OCI-LY3 (cell line): ENCODE data around the gene GEMIN2.

ENCODE experiments used
- EZH2phosphoT487 ChIP-seq: fragments of 200-600 bp; shearing (Covaris generic); IDR thresholded peaks from 2 replicates; pipeline ENCODE4 v1.6.1; 2018; ENCODE audit warnings: antibody characterized with exemption, mixed run types, low read depth
- TF ChIP-seq, protein P1 (sequence below): fragments of 200-600, 300-600 bp; sonication (generic); IDR thresholded peaks from 2 replicates; pipeline ENCODE4 v1.5.1; 2014; ENCODE audit warnings: antibody characterized with exemption, low read length, low read depth

DNA sequence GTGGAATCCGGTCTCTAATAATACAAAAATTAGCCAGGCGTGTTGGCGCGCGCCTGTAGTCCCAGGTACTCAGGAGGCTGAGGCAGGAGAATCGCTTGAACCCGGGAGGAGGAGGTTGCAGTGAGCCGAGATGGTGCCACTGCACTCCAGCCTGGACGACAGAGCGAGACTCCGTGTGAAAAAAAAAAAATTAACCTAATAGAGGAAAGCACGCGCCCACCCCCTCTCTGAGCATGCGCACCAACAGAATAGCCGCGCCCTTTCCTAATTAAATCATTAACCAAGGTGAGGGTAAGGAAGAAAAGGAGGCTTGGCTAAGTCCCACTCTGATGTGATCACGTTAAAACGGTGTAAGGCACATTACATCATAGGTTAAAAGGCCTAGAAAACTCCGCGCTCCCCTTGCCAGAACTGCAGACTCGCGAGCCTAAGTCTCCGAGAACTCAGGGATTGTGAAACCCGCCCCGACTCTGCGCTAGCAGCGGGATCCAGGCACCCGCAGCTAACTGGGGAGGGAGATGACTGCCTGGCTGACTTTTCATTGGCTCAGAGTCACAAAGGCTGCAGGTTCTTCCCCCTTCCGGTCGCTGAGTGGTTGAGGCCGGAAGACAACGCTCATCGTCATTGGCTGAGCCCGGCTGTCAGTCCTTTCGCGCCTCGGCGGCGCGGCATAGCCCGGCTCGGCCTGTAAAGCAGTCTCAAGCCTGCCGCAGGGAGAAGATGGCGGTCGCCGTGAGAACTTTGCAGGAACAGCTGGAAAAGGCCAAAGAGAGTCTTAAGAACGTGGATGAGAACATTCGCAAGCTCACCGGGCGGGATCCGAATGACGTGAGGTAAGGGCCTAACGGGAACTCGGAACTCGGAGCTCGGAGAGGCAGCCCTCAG, 60.7 kb downstream of the GEMIN2 start, which contains the start of gene PNN:
- TF ChIP-seq, protein P1, sequence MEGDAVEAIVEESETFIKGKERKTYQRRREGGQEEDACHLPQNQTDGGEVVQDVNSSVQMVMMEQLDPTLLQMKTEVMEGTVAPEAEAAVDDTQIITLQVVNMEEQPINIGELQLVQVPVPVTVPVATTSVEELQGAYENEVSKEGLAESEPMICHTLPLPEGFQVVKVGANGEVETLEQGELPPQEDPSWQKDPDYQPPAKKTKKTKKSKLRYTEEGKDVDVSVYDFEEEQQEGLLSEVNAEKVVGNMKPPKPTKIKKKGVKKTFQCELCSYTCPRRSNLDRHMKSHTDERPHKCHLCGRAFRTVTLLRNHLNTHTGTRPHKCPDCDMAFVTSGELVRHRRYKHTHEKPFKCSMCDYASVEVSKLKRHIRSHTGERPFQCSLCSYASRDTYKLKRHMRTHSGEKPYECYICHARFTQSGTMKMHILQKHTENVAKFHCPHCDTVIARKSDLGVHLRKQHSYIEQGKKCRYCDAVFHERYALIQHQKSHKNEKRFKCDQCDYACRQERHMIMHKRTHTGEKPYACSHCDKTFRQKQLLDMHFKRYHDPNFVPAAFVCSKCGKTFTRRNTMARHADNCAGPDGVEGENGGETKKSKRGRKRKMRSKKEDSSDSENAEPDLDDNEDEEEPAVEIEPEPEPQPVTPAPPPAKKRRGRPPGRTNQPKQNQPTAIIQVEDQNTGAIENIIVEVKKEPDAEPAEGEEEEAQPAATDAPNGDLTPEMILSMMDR: no peak
- TF ChIP-seq EZH2phosphoT487: no peak
